IMR-90 (cell line): ENCODE measurements around the gene KCTD8. TPM values are rescaled to one million over a fixed set of nuclear protein-coding genes. Genes with fewer than 3 reads are reported as not detected.

Source experiments
- ATAC-seq: fragments of 200-7000 bp; cut with Tn5 transposase; 2 replicates; pipeline ENCODE4 v1.9.1; 2020; ENCODE audit warnings: low read depth, mild to moderate bottlenecking, moderate library complexity
- BruUV-seq: library from RNA; stranded (reverse); fragments of 400-500 nt; replicated peaks from 2 replicates; lab custom pipeline; 2021; lab: Mats Ljungman, UMichigan
- CTCF ChIA-PET: fragments of 300-600 bp; formaldehyde crosslinking; extraction: SDS; loops from one replicate; lab custom pipeline; 2021; ENCODE audit warnings: antibody characterized with exemption; lab: Yijun Ruan, JAX
- POLR2A ChIA-PET: fragments of 300-600 bp; sonication (Branson Sonifier 250); formaldehyde crosslinking; loops from one replicate; lab custom pipeline; 2022; ENCODE audit warnings: antibody characterized with exemption; ENCODE audit not compliant: unreplicated experiment; lab: Charles Lee
- DNase-seq: peaks from one replicate; pipeline ENCODE4 v3.0.0; 2013
- H2AFZ ChIP-seq: replicated peaks from 2 replicates; pipeline ENCODE3; 2013; ENCODE audit warnings: low read length, mild to moderate bottlenecking; ENCODE audit not compliant: poor library complexity
- H2AK5ac ChIP-seq: 2 replicates; pipeline ENCODE4 v1.6.1; 2013; ENCODE audit warnings: low read depth, low read length, inconsistent platforms
- H2AK9ac ChIP-seq: replicated peaks from 2 replicates; pipeline ENCODE3; 2013; ENCODE audit warnings: mild to moderate bottlenecking, low read depth, low read length, moderate library complexity; ENCODE audit not compliant: poor library complexity
- H2BK120ac ChIP-seq: 2 replicates; pipeline ENCODE4 v1.6.1; 2013; ENCODE audit warnings: low read depth, low read length, inconsistent platforms
- H2BK15ac ChIP-seq: 3 replicates; pipeline ENCODE4 v1.6.1; 2013; ENCODE audit warnings: low read depth, low read length, inconsistent platforms
- H2BK20ac ChIP-seq: 2 replicates; pipeline ENCODE4 v1.6.1; 2013; ENCODE audit warnings: low read depth, mild to moderate bottlenecking, inconsistent platforms, low read length, moderate library complexity
- H2BK5ac ChIP-seq: 2 replicates; pipeline ENCODE4 v1.6.1; 2013; ENCODE audit warnings: mild to moderate bottlenecking, low read depth, low read length, inconsistent platforms; ENCODE audit not compliant: poor library complexity, severe bottlenecking
- H3K14ac ChIP-seq: replicated peaks from 2 replicates; pipeline ENCODE4 v1.6.1; 2013; ENCODE audit warnings: low read depth, low read length, inconsistent platforms
- H3K18ac ChIP-seq: 2 replicates; pipeline ENCODE4 v1.6.1; 2013; ENCODE audit warnings: low read depth, low read length, control low read depth
- H3K23ac ChIP-seq: 2 replicates; pipeline ENCODE4 v1.6.1; 2013; ENCODE audit warnings: low read depth, low read length, inconsistent platforms
- H3K27ac ChIP-seq: 2 replicates; pipeline ENCODE4 v1.5.1; 2013; ENCODE audit warnings: mild to moderate bottlenecking, control low read depth, low read length; ENCODE audit not compliant: insufficient read depth
- H3K27me3 ChIP-seq: 2 replicates; pipeline ENCODE4 v1.6.1; 2013; ENCODE audit warnings: low read length; ENCODE audit not compliant: control insufficient read depth, insufficient read depth
- H3K36me3 ChIP-seq: 2 replicates; pipeline ENCODE4 v1.6.1; 2013; ENCODE audit warnings: low read length, mixed read lengths; ENCODE audit not compliant: control insufficient read depth, insufficient read depth
- H3K4ac ChIP-seq: 2 replicates; pipeline ENCODE4 v1.6.1; 2013; ENCODE audit warnings: low read depth, low read length, inconsistent platforms
- H3K4me1 ChIP-seq: 2 replicates; pipeline ENCODE4 v1.6.1; 2013; ENCODE audit warnings: low read length, mixed read lengths; ENCODE audit not compliant: control insufficient read depth, insufficient read depth
- H3K4me2 ChIP-seq: 2 replicates; pipeline ENCODE4 v1.6.1; 2013; ENCODE audit warnings: low read depth, mild to moderate bottlenecking, control low read depth, low read length, moderate library complexity
- H3K4me3 ChIP-seq: 2 replicates; pipeline ENCODE4 v1.5.1; 2013; ENCODE audit warnings: low read depth, mild to moderate bottlenecking, control low read depth, low read length, moderate library complexity; ENCODE audit not compliant: insufficient read depth
- H3K56ac ChIP-seq: 2 replicates; pipeline ENCODE4 v1.6.1; 2013; ENCODE audit warnings: low read length, inconsistent platforms; ENCODE audit not compliant: insufficient read depth; ENCODE audit errors: extremely low read depth
- H3K79me1 ChIP-seq, 2 experiments: 2 replicates each; pipeline ENCODE4 v1.6.1; 2013; ENCODE audit warnings: low read length in 2 of 2, inconsistent platforms in 1 of 2, low read depth in 1 of 2
- H3K9ac ChIP-seq: 2 replicates; pipeline ENCODE4 v1.6.1; 2013; ENCODE audit warnings: low read depth, low read length, control low read depth
- H3K9me1 ChIP-seq: 2 replicates; pipeline ENCODE4 v1.6.1; 2013; ENCODE audit warnings: low read length, inconsistent platforms; ENCODE audit not compliant: insufficient read depth
- H3K9me3 ChIP-seq: 2 replicates; pipeline ENCODE4 v1.6.1; 2013; ENCODE audit warnings: low read length; ENCODE audit not compliant: control insufficient read depth, insufficient read depth
- H4K20me1 ChIP-seq: 2 replicates; pipeline ENCODE4 v1.6.1; 2013; ENCODE audit warnings: low read length, inconsistent platforms; ENCODE audit not compliant: insufficient read depth
- H4K5ac ChIP-seq: 2 replicates; pipeline ENCODE4 v1.6.1; 2013; ENCODE audit warnings: mild to moderate bottlenecking, low read depth, low read length, control low read depth
- H4K8ac ChIP-seq, 2 experiments: 2 replicates each; pipeline ENCODE4 v1.6.1; 2013; ENCODE audit warnings: low read depth in 2 of 2, low read length in 2 of 2, control low read depth in 1 of 2, inconsistent platforms in 1 of 2
- H4K91ac ChIP-seq: 2 replicates; pipeline ENCODE4 v1.6.1; 2013; ENCODE audit warnings: low read depth, low read length, inconsistent platforms; ENCODE audit not compliant: insufficient read depth
- BHLHE40 ChIP-seq: fragments of 150-350 bp; IDR thresholded peaks from 2 replicates; pipeline ENCODE4 v1.6.1; 2016; ENCODE audit warnings: mild to moderate bottlenecking, low read depth, low read length
- CEBPB ChIP-seq: IDR thresholded peaks from 2 replicates; pipeline ENCODE4 v1.6.1; 2012; ENCODE audit warnings: low read depth, low read length, improper control_type of control experiment
- CHD1 ChIP-seq: IDR thresholded peaks from 2 replicates; pipeline ENCODE4 v1.6.1; 2012; ENCODE audit warnings: low read depth, low read length, improper control_type of control experiment
- ELK1 ChIP-seq: fragments of 150-350 bp; IDR thresholded peaks from 2 replicates; pipeline ENCODE4 v1.6.1; 2016; ENCODE audit warnings: low read depth, mild to moderate bottlenecking, low read length, moderate library complexity, borderline replicate concordance
- FOS ChIP-seq: fragments of 150-350 bp; IDR thresholded peaks from 2 replicates; pipeline ENCODE4 v1.6.1; 2016; ENCODE audit warnings: low read depth, low read length
- MAFK ChIP-seq: IDR thresholded peaks from 2 replicates; pipeline ENCODE4 v1.6.1; 2012; ENCODE audit warnings: low read depth, low read length, improper control_type of control experiment
- MAZ ChIP-seq: IDR thresholded peaks from 2 replicates; pipeline ENCODE4 v1.6.1; 2012; ENCODE audit warnings: low read depth, mild to moderate bottlenecking, low read length, improper control_type of control experiment, moderate library complexity, borderline replicate concordance
- MXI1 ChIP-seq: IDR thresholded peaks from 2 replicates; pipeline ENCODE4 v1.6.1; 2012; ENCODE audit warnings: low read depth, mild to moderate bottlenecking, low read length, moderate library complexity, borderline replicate concordance
- POLR2A ChIP-seq: IDR thresholded peaks from 2 replicates; pipeline ENCODE4 v1.6.1; 2012; ENCODE audit warnings: mild to moderate bottlenecking, low read depth, low read length
- RFX5 ChIP-seq: IDR thresholded peaks from 2 replicates; pipeline ENCODE4 v1.8.0; 2012; ENCODE audit warnings: low read depth, mild to moderate bottlenecking, low read length, moderate library complexity
- SMC3 ChIP-seq: fragments of 150-350 bp; IDR thresholded peaks from 2 replicates; pipeline ENCODE4 v1.6.1; 2016; ENCODE audit warnings: low read depth, mild to moderate bottlenecking, antibody characterized with exemption, low read length, moderate library complexity
- WGBS, 2 experiments: methylation state at CpG; one replicate each; pipeline versions ENCODE4 v1.1.5 to v1.1.7; 2013; ENCODE audit warnings: missing lambda C conversion rate in 2 of 2; ENCODE audit not compliant: insufficient read length in 1 of 2; ENCODE audit errors: extremely low coverage in 2 of 2; 5-methylcytosine and 5-hydroxymethylcytosine counted together
- dilution Hi-C: fragments of 300-500 bp; cut with HindIII; formaldehyde crosslinking; loops from one replicate; pipeline ENCODE4 v1.14.3; 2018; ENCODE audit warnings: low sequenced_read_pairs; ENCODE audit not compliant: unreplicated experiment
- in situ Hi-C: fragments of 300-500 bp; cut with MboI; formaldehyde crosslinking; loops from 3 replicates; pipeline ENCODE4 v1.14.3; 2019; ENCODE audit warnings: low sequenced_read_pairs, inconsistent platforms, mixed read lengths
- intact Hi-C: fragments of 100-400 bp; cut with micrococcal nuclease; formaldehyde crosslinking; loops from 2 replicates; pipeline ENCODE4 v1.10.0; 2022
- polyA plus RNA-seq, 3 experiments: library from polyadenylated mRNA; depleted of rRNA; stranded (reverse); fragments of >200 nt; gene quantifications; 2 replicates each; pipeline ENCODE4 v1.2.3, GENCODE V29; 2012; ENCODE audit warnings: low replicate concordance in 1 of 3
- total RNA-seq: library from RNA; depleted of rRNA; stranded (reverse); fragments of >200 nt; gene quantifications from 2 replicates; pipeline ENCODE4 v1.2.3, GENCODE V29; 2012
- TF ChIP-seq, protein P1 (sequence below): fragments of 150-350 bp; IDR thresholded peaks from 2 replicates; pipeline ENCODE4 v1.6.1; 2017; ENCODE audit warnings: mild to moderate bottlenecking, antibody characterized with exemption, low read length, low read depth

The KCTD8 gene
- total and polyA plus RNA-seq, 2 of the 4 experiments (the other 2 are of a cell fraction) = 0.03 TPM; not detected in 1

DNA sequence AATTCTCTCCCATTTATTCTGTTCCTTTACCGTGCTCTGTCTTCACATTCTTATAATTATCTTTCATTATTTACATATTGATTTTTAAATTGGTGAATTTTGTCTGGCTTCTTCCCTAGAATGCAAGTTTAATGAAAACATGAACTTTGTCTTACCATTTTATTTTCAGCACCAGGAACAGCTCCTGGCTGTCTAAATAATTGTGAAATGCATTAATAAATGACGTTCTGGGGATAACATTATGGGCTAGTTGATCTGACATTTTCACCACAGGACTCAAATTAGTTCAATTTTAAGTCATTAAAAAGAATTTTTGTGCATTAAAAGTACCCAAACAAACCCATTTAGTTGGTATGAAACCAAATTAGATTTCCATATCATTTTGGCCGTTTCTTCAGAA is 97.5 kb downstream of the KCTD8 start:
- intact Hi-C loops = no loop called here
- WGBS, 2 experiments = no CpG with 5 or more reads among the region's 3 CpGs

More for the DNA sequence above, 97.5 kb downstream of the KCTD8 start:
- no peaks in the 10 kb centered on the region for H3K27me3 ChIP-seq
- H3K9ac ChIP-seq = no peak overlapping the region
- no peaks in the 10 kb centered on the region for H3K79me1 ChIP-seq
- H2BK5ac ChIP-seq = no peak overlapping the region
- H3K4me1 ChIP-seq = no peaks in the 10 kb centered on the region
- H4K20me1 ChIP-seq = no peaks in the 10 kb centered on the region
- H3K9me1 ChIP-seq = no peaks in the 10 kb centered on the region
- peaks cover 4% of the 10 kb centered on the region; the same call in 1 of the 2 replicates for H3K9me3 ChIP-seq
- no peak overlapping the region for H3K4me3 ChIP-seq
- H4K91ac ChIP-seq = no peak overlapping the region
- H2BK15ac ChIP-seq = no peak overlapping the region
- no peak overlapping the region for H3K4ac ChIP-seq
- CTCF ChIA-PET = no interaction called here
- H3K14ac ChIP-seq = no peak overlapping the region
- POLR2A ChIA-PET = no interaction called here
- no TSS peak for BruUV-seq
- H4K8ac ChIP-seq = no peak overlapping the region
- H2AK9ac ChIP-seq = no peak overlapping the region
- in situ Hi-C loops (no loop called here), dilution Hi-C loops (no loop called here)
- no peaks in the 10 kb centered on the region for H3K36me3 ChIP-seq
- TF ChIP-seq, protein P1, sequence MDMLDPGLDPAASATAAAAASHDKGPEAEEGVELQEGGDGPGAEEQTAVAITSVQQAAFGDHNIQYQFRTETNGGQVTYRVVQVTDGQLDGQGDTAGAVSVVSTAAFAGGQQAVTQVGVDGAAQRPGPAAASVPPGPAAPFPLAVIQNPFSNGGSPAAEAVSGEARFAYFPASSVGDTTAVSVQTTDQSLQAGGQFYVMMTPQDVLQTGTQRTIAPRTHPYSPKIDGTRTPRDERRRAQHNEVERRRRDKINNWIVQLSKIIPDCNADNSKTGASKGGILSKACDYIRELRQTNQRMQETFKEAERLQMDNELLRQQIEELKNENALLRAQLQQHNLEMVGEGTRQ = no peak
- TF ChIP-seq FOS (no peak), BHLHE40 (no peak), ELK1 (no peak), CEBPB (no peak), CHD1 (no peak), SMC3 (no peak), MAZ (no peak), MXI1 (no peak), POLR2A (no peak), MAFK (no peak), RFX5 (no peak)
- H2AFZ ChIP-seq = no peak overlapping the region
- H3K56ac ChIP-seq = no peak overlapping the region
- no peak overlapping the region for H2BK20ac ChIP-seq
- ATAC-seq = no peak
- H2AK5ac ChIP-seq = no peak overlapping the region
- H3K4me2 ChIP-seq = no peak overlapping the region
- DNase-seq = no peak
- no peak overlapping the region for H3K18ac ChIP-seq
- H3K27ac ChIP-seq = no peak overlapping the region
- H4K5ac ChIP-seq = no peak overlapping the region
- H3K23ac ChIP-seq = no peak overlapping the region
- H2BK120ac ChIP-seq = no peak overlapping the region
